Measurements from ENCODE around the gene CCND3. TPM values are rescaled to one million over a fixed set of nuclear protein-coding genes. Genes with fewer than 3 reads are reported as not detected.
A peak's percentile ranks its signal among the peaks of the same experiment; 100 is the strongest.

Gene CCND3
- total RNA-seq (2013; cell fraction: nucleolus; rRNA removed) = 27.5 and 33.7 TPM in 2 replicates
- total RNA-seq (2014; rRNA removed) (29.6 and 37.6 TPM in 2 replicates), total RNA-seq (2014; rRNA removed; fragmentation: Illumina TruSeq; extraction: Trizol) (19.8 and 20.6 TPM in 2 replicates), total RNA-seq (2021) (54.3 and 55.1 TPM in 2 replicates), polyA plus RNA-seq (2011; rRNA removed) (11.6 and 20.9 TPM in 2 replicates), polyA plus RNA-seq (2014; fragmentation: Illumina TruSeq; extraction: Trizol) (18.2 and 25.4 TPM in 2 replicates), polyA plus RNA-seq (2014; fragmentation: Nextera tagmentation; extraction: Ambion mirVana) (10 to 100 TPM in 1 of 2 experiments, 1 to 10 TPM in 1; 6.0 to 16.3 TPM), polyA plus RNA-seq (2014; rRNA removed) (45.8 and 50.9 TPM in 2 replicates), polyA plus RNA-seq (2016; fragmentation: Nextera tagmentation; extraction: Ambion mirVana) (10 to 100 TPM; 81.4 to 86.4 TPM), polyA minus RNA-seq (2011; rRNA and poly(A)+ RNA removed) (18.9 and 32.5 TPM in 2 replicates), Bru-seq, nascent RNA (percentile 56 among the genes with signal in this experiment), BruChase-seq, experiment 1, labeled RNA remaining after a 6-hour chase (percentile 49 among the genes with signal in this experiment), BruChase-seq, experiment 2, labeled RNA remaining after a 2-hour chase (percentile 52 among the genes with signal in this experiment)
- polyA plus RNA-seq (2011; ENCODE audit: low read depth) = 16.6 TPM
- 34.6 and 40.0 TPM in 2 replicates for polyA plus RNA-seq (2011; cell fraction: cytosol; rRNA removed)
- polyA plus RNA-seq (2011; cell fraction: nucleus; rRNA removed) = 40.2 and 40.5 TPM in 2 replicates
- 24.3 and 26.8 TPM in 2 replicates for polyA plus RNA-seq (2012)
- polyA minus RNA-seq (2011; cell fraction: cytosol; rRNA and poly(A)+ RNA removed) = 13.4 and 18.2 TPM in 2 replicates
- polyA minus RNA-seq (2011; cell fraction: nucleus; rRNA and poly(A)+ RNA removed) = 23.0 and 32.6 TPM in 2 replicates
- long read RNA-seq, experiment 1, transcript CCND3-203 (5 exons, 2,085 nt) = major isoform, 71 of 81 reads
- long read RNA-seq, experiment 1, partial matches to known transcripts = 1 of 81 reads
- long read RNA-seq, experiment 1, other reads (novel, unspliced or antisense) = 9 of 81 reads
- long read RNA-seq, experiment 2, transcript CCND3-203 (5 exons, 2,085 nt) = major isoform, 27 of 48 reads
- long read RNA-seq, experiment 2, partial matches to known transcripts = 9 of 48 reads
- long read RNA-seq, experiment 2, other reads (novel, unspliced or antisense) = 8 of 48 reads

DNA sequence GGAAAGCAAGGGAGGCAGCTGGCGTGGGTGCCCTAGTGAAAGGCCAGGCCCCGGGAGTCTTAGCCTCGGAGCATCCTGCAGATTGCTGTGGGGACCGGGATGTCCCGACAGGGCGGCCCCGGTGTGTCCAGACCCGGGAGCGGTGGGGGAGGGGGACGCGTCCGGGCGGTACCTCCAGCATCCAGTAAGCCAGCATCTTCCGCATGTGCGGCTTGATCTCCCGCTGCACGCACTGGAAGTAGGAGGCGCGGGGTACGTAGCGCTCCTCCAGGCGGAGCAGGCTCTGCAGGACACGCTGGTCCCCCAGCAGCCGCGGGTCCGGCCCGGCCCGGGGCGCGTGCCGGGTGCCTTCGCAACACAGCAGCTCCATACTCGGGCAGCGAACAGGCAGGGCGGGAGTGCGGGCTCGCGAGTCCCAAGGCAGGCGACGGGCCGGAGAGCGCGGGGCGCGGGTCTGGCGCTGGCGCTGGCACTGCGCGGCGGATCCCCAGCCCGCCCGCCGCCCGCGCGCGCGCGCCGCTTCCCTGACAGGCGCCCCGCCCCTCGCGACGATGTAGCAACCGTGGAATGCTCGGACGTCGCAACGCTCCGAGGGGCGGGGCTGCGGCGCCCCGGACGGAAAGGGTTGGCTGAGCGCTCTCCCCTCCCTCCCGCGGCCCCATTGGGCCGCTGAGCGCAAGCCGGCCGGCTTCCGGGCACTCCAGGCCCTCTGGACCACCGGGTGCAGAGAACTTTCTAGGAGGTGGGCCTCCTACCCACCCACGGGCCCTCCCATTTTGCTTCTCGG, at the start of gene CCND3:
Gene CCND3 (minus strand): TSS at position 529 of the 787 bp plus-strand sequence. CDS start 159 bp downstream, at position 370.
- SMC1A ChIA-PET (ENCODE audit: uncharacterized antibody, unreplicated experiment) = interaction anchor here (0.9 to 12.4 kb wide), 9 partner anchors 9 to 938 kb away, joined by 3 to 138 read pairs (median 3); partner anchors contain the start of genes RPL7L1 and TAF8
- under 1% methylated on average over 61 of the region's 87 CpGs for WGBS (ENCODE audit: insufficient coverage, insufficient replicate concordance, low lambda C conversion rate, missing lambda C conversion rate)
- peak; percentile 94 for ATAC-seq
- no peaks in the 10 kb centered on the region for H4K20me1 ChIP-seq (ENCODE audit: control insufficient read depth, insufficient read depth)
- H3K27ac ChIP-seq (ENCODE audit: control insufficient read depth, insufficient read depth) = peak within 1 kb of the TSS; percentile 61
- in situ Hi-C loops (cut with MboI) = no loop called here
- H3K4me1 ChIP-seq (ENCODE audit: control insufficient read depth, insufficient read depth, low read length) = peaks cover 29% of the 10 kb centered on the region
- no peaks in the 10 kb centered on the region for H3K27me3 ChIP-seq (replicated peaks in 1 of 2; ENCODE audit: control insufficient read depth in 2 of 2, insufficient read depth in 2 of 2, low read length in 1 of 2)
- peak within 1 kb of the TSS; percentile 89 for H3K4me2 ChIP-seq (ENCODE audit: control insufficient read depth, insufficient read depth)
- no TSS peak for BruUV-seq (replicated peaks)
- H2AFZ ChIP-seq (ENCODE audit: control insufficient read depth, low read depth, low read length) = peak within 1 kb of the TSS; percentile 83
- FAIRE-seq = no peak
- peaks cover 35% of the 10 kb centered on the region for H3K79me2 ChIP-seq (ENCODE audit: control insufficient read depth, insufficient read depth, low read length)
- peak within 1 kb of the TSS; percentile 68 for H3K9ac ChIP-seq (ENCODE audit: control insufficient read depth, insufficient read depth, low read length)
- H3K9me3 ChIP-seq (replicated peaks; ENCODE audit: control insufficient read depth, insufficient read depth, low read length) = no peaks in the 10 kb centered on the region
- CTCF ChIA-PET = interaction anchor here (0.7 to 13.2 kb wide), 9 partner anchors 12 to 424 kb away, joined by 3 to 193 read pairs (median 3); partner anchors contain the start of genes BYSL and MED20
- intact Hi-C loops (cut with micrococcal nuclease; ENCODE audit: unreplicated experiment) = loop anchor here (2.0 to 5.0 kb wide), 3 partner anchors 47 to 271 kb away; partner anchors contain the start of gene USP49
- H3K4me3 ChIP-seq = peak within 1 kb of the TSS; percentile 98
- peaks cover 0 to 5% of the 10 kb centered on the region in 2 experiments; a peak in 2 of 4 replicates for H3K36me3 ChIP-seq (ENCODE audit: control insufficient read depth in 2 of 2, insufficient read depth in 2 of 2, low read length in 1 of 2)
- POLR2A ChIA-PET = interaction anchor here (1.0 kb wide), 1 partner anchor 98 kb away, joined by 4 read pairs; no protein-coding TSS in a partner anchor
- RAD21 ChIA-PET (ENCODE audit: unreplicated experiment) = interaction anchor here (0.7 to 6.4 kb wide), 4 partner anchors 10 to 100 kb away, joined by 3 to 69 read pairs (median 8); partner anchors contain the start of genes BYSL and MED20
- peak; percentile 44 for DNase-seq (ENCODE audit: low read depth, low spot score)
- TF ChIP-seq LARP7 (IDR thresholded peaks at IDR 0.05) (peak; percentile 87), SMAD1 (IDR thresholded peaks at IDR 0.05; ENCODE audit: low read depth, partially characterized antibody) (no peak), SUPT20H (IDR thresholded peaks at IDR 0.05; ENCODE audit: borderline replicate concordance, control insufficient read depth, low read depth, low read length) (no peak), ZNF217 (IDR thresholded peaks at IDR 0.05) (no peak), EZH2 (IDR thresholded peaks at IDR 0.05; ENCODE audit: borderline replicate concordance, control insufficient read depth, low read depth, low read length) (no peak), ZNF207 (IDR thresholded peaks at IDR 0.05; ENCODE audit: borderline replicate concordance) (0 out of 2 replicates have a peak, but pooled peaks have one; percentile 43), ZBED1 (IDR thresholded peaks at IDR 0.05; ENCODE audit: borderline replicate concordance) (no peak), NR2F1 (conservative IDR thresholded peaks at IDR 0.05) (0 out of 2 replicates have a peak, but pooled peaks have one; percentile 15)
- TF ChIP-seq, protein P1, sequence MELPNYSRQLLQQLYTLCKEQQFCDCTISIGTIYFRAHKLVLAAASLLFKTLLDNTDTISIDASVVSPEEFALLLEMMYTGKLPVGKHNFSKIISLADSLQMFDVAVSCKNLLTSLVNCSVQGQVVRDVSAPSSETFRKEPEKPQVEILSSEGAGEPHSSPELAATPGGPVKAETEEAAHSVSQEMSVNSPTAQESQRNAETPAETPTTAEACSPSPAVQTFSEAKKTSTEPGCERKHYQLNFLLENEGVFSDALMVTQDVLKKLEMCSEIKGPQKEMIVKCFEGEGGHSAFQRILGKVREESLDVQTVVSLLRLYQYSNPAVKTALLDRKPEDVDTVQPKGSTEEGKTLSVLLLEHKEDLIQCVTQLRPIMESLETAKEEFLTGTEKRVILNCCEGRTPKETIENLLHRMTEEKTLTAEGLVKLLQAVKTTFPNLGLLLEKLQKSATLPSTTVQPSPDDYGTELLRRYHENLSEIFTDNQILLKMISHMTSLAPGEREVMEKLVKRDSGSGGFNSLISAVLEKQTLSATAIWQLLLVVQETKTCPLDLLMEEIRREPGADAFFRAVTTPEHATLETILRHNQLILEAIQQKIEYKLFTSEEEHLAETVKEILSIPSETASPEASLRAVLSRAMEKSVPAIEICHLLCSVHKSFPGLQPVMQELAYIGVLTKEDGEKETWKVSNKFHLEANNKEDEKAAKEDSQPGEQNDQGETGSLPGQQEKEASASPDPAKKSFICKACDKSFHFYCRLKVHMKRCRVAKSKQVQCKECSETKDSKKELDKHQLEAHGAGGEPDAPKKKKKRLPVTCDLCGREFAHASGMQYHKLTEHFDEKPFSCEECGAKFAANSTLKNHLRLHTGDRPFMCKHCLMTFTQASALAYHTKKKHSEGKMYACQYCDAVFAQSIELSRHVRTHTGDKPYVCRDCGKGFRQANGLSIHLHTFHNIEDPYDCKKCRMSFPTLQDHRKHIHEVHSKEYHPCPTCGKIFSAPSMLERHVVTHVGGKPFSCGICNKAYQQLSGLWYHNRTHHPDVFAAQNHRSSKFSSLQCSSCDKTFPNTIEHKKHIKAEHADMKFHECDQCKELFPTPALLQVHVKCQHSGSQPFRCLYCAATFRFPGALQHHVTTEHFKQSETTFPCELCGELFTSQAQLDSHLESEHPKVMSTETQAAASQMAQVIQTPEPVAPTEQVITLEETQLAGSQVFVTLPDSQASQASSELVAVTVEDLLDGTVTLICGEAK (IDR thresholded peaks at IDR 0.05; ENCODE audit: borderline replicate concordance) = no peak
- TF ChIP-seq, protein P2, sequence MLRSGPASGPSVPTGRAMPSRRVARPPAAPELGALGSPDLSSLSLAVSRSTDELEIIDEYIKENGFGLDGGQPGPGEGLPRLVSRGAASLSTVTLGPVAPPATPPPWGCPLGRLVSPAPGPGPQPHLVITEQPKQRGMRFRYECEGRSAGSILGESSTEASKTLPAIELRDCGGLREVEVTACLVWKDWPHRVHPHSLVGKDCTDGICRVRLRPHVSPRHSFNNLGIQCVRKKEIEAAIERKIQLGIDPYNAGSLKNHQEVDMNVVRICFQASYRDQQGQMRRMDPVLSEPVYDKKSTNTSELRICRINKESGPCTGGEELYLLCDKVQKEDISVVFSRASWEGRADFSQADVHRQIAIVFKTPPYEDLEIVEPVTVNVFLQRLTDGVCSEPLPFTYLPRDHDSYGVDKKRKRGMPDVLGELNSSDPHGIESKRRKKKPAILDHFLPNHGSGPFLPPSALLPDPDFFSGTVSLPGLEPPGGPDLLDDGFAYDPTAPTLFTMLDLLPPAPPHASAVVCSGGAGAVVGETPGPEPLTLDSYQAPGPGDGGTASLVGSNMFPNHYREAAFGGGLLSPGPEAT (IDR thresholded peaks at IDR 0.05; ENCODE audit: low read depth) = no peak

All from GM12878 (cell line).